Suppressor macrophage (primary cell): Measurements from ENCODE around the gene SPPL3.

Experiments used
- DNase-seq, 4 experiments: peaks; one replicate each; pipeline ENCODE4 v3.0.0-alpha.2; 2020 to 2022

The SPPL3 gene

GRCh38 chr12:120719496-120720233 lies 184.5 kb downstream of the SPPL3 start:
- no peak for DNase-seq

GRCh38 chr12:120719072-120719471 lies 185.1 kb downstream of the SPPL3 start:
- DNase-seq = no peak

DNA sequence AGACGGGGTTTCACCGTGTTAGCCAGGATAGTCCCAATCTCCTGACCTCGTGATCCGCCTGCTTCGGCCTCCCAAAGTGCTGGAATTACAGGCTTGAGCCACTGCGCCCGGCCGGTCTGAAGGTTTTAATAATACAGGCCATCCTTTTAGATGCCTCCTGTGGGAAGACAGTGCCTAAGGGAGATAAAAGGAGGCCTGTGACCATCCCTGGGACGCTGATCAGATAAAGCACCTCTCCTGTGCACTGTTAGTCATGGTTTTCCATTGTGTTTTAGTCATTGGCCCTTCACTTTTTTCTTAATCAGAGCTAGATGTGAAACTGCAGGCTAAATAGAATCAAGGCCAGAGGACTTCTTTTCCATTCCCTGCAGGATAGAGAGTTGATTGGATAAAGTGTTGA lies 186.1 kb downstream of the SPPL3 start:
- no peak for DNase-seq

- peak; percentile 89 to 96 (median 90) for DNase-seq
These were observed 190.2 kb downstream of the SPPL3 start for GRCh38 chr12:120713861-120714482.

DNA sequence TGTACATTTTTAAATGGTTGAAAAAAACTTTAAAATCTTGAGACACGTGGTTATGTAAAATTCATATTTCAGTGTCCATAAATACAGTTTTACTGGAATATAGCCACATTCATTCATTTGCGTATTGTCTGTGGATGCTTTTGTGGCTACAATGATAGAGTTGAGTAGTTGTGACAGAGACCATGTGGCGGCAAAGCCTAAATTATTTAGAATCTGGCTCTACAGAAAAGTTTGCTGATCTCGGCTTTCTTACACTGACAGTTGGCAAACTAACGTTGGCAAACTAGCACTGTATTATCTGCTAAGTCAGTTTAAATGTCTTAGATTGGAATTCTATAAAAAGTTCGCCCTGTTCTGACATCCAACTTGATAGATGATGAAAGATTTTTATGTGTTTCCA lies 191.5 kb downstream of the SPPL3 start:
- no peak for DNase-seq
